HG02571 (cell line): ENCODE measurements around the gene MAGI3.
"Not testable (repeated sequence)": the region's sequence is repeated elsewhere in the genome, so short reads cannot be mapped to it uniquely, and the experiment has no call there.

Source experiments
- ATAC-seq: cut with Tn5 transposase; IDR thresholded peaks from one replicate; pipeline ENCODE4 v1.9.1; 2021; ENCODE audit warnings: mild to moderate bottlenecking, moderate library complexity; ENCODE audit not compliant: unreplicated experiment

MAGI3 gene

DNA sequence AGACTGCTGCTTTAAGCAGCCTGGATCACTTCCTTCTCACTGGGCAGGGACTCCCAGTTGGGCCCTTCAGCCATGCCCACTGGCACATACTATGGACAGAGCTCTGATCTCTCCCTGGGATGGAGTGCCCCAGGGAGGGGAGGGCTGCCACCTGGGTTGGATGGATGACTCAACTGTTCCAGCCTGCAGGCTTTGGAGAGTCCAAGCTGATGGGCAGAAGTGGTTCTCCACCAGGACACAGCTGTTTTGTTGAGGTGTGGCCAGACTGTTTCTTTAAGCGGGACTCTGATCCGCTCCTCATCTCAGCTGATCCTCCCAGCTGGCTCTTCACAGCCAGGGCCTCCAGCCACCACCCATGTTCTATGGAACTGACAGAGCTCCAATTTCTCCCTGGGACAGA, 166.9 kb downstream of the MAGI3 start:
- no peak for ATAC-seq

DNA sequence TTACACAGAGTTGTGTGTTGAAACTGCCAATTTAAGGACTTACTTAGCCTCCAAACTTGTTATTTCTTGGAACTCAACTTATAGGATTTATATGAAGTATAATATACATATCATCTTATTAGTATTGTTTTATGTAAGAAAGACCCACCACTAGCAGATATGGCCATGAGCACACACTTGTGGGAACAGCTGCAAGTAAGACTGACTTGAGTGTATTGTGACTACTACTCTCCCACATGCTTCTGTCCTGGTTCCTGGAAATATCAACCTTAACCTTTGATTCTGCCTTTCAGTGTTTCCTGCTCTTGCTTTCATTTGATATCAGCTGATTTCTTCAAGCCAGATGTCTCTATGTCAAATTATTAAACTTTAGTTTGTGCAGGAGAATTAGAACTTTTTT, 175.3 kb downstream of the MAGI3 start:
- ATAC-seq = no peak

GRCh38 chr1:113567427-113567826, 177.1 kb downstream of the MAGI3 start:
- ATAC-seq = no peak

GRCh38 chr1:113575744-113576260, 185.5 kb downstream of the MAGI3 start:
- not testable (repeated sequence) for ATAC-seq

- no peak for ATAC-seq
Measured at GRCh38 chr1:113576271-113576670, 186.0 kb downstream of the MAGI3 start.

GRCh38 chr1:113579256-113580018, 189.1 kb downstream of the MAGI3 start:
- ATAC-seq = no peak

DNA sequence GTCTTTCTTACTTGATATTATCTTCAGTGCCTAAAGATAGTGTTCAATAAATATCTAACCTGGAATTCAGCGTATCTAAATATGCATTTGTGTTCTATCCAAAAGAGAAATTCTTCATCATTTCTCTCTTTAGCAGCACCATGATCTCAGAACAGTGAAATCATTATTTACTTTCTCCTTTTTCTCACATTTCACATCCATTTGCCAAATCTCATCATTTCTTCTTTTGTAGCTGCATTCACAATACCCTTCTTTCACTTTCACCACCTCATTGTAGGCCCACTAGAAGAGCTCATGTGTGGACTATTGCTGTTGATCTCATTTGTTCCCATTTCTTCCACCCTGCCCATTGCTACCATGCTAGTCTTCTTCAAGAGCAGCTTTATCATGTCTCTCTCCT, 191.0 kb downstream of the MAGI3 start:
- no peak for ATAC-seq

DNA sequence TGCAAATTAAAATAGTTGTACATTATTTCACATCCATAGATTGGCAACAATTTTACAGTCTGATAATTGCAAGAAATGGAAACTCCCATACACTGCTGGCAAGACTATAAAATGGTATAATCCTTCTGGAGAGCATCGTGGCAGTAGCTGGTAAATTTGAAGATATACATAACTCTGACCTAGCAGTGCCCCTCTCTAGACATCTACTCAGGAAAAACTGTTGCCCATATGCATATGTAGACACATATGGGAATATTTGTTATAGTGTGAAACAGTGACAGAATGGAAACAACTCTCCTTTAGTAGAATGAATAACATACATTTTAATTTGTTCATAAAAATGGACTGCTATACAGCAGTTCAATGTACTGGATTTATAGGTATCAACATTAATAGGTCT, 191.8 kb downstream of the MAGI3 start:
- no peak for ATAC-seq

DNA sequence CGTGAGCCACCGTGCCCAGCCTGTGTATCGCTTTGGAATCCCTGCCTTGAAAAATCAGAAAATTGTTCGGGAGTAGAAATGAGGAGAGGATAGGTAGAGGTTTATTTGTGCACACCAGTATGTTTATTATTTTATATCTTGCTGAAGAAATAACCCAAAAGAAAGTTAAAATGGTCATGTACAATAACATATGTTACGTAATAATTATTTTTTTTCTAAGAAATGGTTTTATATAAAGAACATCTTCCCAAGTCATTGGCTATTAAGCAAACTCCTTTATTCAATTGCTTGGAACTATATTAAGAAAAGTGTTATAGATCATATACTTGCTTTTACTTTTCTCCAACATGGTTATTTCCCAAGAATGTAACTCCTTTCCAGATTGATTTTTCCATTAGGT, 197.2 kb downstream of the MAGI3 start:
- ATAC-seq = no peak

- ATAC-seq = no peak
Measured at GRCh38 chr1:113592230-113592629, 201.9 kb downstream of the MAGI3 start.

DNA sequence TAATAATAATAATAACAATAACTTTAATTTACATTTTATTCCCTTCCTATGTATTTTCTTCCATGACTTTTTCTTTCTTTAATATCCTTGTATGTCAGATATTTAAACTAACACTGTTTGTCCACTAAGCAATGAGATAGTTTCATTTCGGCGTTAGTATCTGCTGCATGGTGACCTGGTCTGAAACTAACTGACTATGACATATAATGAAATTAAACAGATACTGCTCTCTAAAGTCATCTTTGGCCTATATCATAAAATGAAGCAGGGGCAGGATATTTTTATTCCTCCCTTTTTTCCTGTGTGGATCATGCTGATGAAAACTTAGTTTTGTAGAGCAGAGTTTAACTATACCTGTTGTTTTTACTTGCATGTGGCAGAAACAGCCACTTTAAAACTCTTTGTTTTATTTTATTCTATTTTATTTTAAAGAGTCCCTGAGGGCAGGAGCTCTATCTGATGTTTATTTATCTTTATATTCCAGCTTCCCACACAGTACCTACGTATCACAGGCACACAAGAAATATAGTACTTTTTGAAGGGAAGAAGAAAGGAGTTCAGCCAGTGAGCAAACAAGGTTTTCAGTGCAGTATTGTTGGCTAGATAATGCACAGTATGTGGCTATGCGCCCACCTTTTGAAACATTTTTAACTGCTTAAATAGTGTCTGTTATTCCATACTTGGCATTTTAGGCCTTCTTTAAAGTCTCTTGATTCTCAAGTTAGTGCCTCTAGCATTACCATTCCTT, 203.4 kb downstream of the MAGI3 start:
- ATAC-seq = no peak

DNA sequence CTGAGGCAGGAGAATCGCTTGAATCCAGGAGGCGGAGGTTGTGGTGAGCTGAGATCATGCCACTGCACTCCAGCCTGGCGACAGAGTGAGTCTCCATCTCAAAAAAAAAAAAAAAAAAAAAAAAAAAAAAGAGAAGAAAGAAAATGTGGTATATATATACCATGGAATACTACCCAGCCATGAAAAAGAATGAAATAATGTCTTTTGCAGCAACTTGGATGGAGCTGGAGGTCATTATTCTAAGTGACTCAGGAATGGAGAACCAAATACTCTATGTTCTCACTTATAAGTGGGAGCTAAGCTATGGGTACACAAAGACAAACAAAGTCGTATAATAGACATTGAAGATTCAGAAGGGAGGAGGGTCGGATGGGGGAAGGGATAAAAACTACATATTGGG, 214.2 kb downstream of the MAGI3 start:
- ATAC-seq = not testable (repeated sequence)

- no peak for ATAC-seq
Measured at GRCh38 chr1:113605146-113605545, 214.8 kb downstream of the MAGI3 start.

GRCh38 chr1:113608399-113608798, 218.1 kb downstream of the MAGI3 start:
- no peak for ATAC-seq

DNA sequence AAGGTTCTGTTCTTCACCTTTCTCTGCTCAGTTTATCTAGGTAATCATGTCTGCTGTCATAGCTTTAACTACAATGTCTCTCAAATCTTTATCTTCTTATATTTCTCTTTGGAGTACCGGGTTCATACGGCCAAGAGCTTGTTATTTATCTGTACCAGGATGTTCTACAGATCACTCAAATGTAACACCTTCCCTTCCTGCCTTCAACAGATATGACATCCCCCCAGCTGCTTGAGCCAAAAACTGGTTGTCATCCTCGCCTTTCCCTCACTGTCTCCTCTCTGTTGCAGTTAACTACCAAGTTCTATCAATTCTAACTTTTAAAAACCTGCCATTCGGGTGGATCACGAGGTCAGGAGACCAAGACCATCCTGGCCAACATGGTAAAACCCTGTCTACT, 220.1 kb downstream of the MAGI3 start:
- no peak for ATAC-seq

DNA sequence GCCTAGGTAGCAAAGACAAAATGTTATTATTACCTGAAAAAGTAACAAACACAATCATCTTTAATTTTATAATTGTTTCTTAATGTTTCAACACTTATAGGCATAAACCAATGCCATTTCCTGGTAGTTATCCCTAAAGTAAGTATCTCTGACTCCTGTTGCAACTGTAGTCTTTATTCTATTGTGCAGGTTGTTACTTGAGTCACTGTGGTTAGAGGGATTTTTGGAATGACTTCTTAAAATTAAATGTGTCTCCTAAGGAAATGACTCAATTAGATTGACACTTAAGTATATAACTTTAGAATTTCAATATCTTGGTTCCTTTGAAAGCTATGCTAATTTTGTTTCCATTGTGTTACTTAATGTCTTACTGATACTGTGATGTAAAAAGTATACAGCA, 225.1 kb downstream of the MAGI3 start:
- no peak for ATAC-seq

- no peak for ATAC-seq
Measured at GRCh38 chr1:113616156-113616555, 225.8 kb downstream of the MAGI3 start.

DNA sequence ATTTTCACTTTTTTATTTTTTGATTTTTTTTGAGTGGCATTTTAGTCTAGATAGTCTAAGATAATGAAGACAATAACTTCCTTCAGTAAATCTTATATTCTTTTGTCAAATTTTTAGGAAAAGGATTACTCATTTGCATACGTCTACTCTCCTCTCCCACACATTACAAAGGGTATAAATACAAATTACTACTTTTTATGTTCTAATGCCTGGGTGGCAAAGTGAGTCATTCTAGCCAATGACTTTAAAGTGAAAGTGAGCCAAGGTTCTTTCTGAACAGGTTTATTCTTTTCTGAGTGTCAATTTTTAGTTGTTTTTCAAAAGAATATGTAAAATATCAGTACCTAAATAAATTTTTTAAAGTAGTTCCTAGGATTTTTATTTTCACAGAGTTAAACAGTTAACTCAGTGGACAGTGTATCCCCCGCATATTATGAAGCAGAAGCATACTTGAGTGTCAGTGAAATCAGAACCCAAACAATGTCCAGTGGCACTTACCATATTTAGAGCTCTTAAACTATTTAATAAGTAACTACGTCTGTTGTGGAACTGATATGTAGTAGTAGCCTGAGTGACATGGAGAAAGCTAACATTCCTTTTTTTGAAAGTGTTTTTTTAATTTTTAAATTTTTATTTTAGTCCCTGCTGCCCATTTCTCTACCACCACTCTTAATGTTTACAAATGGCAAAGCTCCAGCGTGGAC, 227.3 kb downstream of the MAGI3 start:
- no peak for ATAC-seq

GRCh38 chr1:113628997-113629396, 238.7 kb downstream of the MAGI3 start:
- no peak for ATAC-seq

- ATAC-seq = no peak
Measured at GRCh38 chr1:113630340-113631327, 240.3 kb downstream of the MAGI3 start.
